GM18499 (cell line): ENCODE data around the gene TMEM161A.
"Not testable (repeated sequence)": the region's sequence is repeated elsewhere in the genome, so short reads cannot be mapped to it uniquely, and the experiment has no call there.

ENCODE experiments used
- ATAC-seq: cut with Tn5 transposase; IDR thresholded peaks from one replicate; pipeline ENCODE4 v1.9.1; 2021; ENCODE audit warnings: moderate number of reproducible peaks; ENCODE audit not compliant: insufficient read depth, unreplicated experiment

Gene TMEM161A

DNA sequence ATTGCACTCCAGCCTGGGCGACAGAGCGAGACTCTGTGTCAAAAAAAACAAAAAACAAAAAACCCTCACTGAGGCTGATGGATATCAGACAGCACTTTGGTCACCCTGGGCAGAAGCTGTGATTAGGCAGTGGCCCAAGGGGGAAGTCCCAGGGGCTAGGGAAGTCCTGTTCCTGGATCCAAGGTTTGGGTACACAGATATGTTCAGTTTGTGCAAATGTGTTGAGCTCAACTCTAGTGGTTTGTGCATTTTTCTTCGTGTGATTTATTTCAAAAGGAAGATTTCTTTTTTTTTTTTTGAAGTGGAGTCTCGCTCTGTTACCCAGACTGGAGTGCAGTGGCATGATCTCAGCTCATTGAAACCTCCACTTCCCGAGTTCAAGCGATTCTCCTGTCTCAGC lies 19.5 kb upstream of the TMEM161A start:
- no peak for ATAC-seq

DNA sequence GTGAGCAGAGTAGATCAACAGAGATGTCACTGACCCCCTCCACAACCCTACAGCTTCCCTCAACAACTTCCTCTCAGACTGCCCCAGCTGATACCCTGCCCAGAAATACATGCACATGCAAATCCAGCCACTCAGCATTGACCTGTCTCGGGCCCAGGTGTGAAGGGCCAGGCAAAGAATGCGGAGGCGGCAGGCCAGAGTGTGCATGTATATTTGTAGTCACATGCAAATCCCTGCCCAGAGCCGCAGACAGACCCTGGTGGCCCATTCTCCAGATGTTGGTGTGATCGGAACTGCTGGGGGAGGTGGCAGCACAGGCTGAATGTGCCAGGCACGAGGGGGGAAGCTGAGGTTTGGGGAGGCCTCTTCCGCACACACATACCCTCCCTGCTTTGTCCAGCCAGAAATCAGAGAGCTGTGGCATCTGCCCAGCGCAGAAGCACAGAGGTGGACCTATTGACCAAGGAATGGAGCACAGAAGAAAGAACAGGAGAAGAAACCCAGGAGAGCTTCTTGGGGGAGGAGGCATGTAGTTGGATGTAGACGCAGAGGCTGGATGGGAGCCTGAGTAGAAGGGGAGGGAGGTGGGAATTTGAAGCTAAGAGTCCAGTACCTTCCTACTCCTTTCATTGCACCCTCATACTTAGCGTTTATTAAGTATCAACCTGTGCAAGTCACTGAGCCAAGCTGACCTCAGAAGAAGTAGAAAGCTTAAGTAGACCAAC lies 17.4 kb upstream of the TMEM161A start:
- ATAC-seq = peak; percentile 56

GRCh38 chr19:19154768-19155494 lies 16.7 kb upstream of the TMEM161A start:
- ATAC-seq = no peak

GRCh38 chr19:19152668-19153384 lies 14.5 kb upstream of the TMEM161A start:
- ATAC-seq = no peak

GRCh38 chr19:19151418-19151817 lies 13.1 kb upstream of the TMEM161A start:
- no peak for ATAC-seq

GRCh38 chr19:19149435-19149834 lies 11.2 kb upstream of the TMEM161A start:
- no peak for ATAC-seq

DNA sequence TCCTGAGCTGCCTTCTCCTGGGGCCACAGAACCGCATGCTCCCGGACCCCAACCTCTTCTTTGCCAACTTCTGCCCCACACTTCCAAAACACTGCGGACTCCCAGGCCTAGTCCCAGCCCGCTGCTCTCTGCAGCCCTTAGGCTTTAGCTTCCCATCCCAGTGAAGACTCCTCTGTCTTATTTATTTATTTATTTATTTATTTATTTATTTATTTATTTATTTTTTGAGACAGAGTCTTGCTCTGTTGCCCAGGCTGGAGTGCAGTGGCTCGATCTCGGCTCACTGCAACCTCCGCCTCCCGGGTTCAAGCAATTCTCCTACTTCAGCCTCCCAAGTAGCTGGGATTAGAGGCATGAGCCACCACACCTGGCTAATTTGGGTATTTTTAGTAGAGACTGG lies 10.2 kb upstream of the TMEM161A start:
- ATAC-seq = not testable (repeated sequence)

GRCh38 chr19:19147344-19147743 lies 9.1 kb upstream of the TMEM161A start:
- no peak for ATAC-seq

DNA sequence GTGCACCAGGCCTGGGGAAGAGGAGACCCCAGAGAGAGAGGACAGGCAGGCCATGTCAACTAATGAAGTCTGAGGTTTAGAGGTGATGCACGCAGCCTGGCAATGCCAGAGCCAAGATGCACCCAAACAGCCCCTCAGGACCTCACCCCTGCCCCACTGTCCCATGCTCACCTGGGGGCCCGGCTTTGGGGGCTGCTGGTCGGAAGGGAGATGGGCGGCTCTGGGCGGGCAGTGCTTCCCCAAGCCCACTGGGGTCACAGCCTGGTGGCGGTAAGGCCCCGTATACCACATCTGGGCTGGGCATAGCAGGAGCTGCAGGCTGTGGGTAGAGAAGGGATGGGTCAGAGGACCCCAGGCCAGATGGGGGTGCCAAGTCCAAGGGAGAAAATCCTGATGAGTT lies 8.6 kb upstream of the TMEM161A start:
- no peak for ATAC-seq

DNA sequence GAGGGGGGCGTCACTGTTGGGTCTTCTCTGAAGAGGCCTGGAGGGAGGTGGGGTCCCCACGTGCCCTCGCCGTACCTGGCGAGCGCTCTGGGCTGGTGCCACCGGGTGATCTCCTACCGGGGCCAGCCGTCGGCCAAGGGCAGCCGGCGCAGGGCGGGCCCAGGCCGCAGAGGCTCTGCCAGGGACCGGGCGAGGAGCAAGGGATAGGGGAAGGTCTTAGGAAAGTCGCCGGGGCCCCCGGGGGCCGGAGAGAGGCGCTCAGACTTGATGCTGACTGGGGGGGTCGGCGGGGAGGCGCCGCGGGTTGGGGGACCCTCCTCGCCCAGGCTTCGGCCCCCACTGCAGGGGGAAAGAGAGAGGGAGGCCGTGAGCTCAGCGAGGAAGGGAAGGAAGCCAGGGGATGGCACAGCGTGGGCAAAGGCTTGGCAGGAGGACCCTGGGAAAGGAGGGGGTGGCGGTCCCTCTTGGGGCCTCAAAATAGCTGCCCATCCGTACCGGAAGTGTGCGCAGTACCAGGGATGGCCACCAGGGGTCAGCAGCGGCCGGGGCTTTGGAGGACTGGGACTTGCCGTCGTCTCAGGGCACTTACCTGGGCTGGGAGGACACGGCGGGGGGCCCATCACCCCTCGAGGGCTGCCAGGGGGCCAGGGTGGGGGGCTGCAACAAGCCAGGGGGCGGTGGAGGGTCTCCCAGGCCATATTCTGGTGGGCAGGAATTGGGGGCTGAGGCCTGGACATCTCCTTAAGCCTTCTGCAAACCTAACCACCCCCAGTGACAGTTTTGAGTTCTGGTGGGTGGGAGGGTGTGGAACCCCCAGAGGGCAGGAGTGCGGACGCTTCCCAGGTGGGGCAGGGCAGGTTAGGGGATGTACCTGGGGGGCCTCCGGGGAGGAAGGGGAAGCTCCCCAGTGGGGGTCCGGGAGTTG lies 7.7 kb upstream of the TMEM161A start:
- ATAC-seq = no peak

GRCh38 chr19:19145281-19145680 lies 7.0 kb upstream of the TMEM161A start:
- no peak for ATAC-seq

DNA sequence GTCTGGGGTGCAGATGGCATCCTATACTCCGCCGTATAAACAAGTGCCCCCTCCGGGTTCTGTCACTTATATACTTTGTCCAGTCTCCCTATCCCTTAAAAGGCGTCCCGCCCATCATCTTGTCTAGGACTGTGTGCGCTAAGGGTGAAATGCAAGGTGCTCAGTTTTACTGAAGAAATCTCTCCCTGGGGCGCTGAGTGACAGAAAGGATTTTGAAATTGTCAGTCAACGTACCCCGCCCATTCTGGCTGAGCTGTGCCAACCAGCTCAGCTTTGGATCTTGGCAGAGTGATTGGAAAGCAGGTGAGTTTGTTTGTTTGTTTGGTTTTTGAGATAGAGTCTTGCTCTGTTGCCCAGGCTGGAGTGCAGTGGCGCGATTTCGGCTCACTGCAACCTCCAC lies 4.1 kb upstream of the TMEM161A start:
- ATAC-seq = no peak

DNA sequence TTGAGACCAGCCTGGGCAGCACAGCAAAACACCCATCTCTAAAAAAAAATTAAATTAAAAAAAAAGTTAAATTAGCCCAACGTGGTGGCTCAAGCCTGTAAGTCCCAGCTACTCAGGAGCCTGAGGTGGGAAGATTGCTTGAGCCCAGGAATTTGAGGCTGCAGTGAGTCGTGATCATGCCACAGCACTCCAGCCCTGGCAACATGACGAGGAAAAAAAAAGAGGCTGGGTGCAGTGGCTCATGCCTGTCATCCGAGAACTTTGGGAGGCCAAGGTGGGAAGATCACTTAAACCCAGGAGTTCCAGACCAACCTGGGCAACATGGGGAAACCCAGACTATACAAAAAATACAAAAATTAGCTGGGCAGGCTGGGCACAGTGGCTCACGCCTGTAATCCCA lies 2.2 kb upstream of the TMEM161A start:
- no peak for ATAC-seq

DNA sequence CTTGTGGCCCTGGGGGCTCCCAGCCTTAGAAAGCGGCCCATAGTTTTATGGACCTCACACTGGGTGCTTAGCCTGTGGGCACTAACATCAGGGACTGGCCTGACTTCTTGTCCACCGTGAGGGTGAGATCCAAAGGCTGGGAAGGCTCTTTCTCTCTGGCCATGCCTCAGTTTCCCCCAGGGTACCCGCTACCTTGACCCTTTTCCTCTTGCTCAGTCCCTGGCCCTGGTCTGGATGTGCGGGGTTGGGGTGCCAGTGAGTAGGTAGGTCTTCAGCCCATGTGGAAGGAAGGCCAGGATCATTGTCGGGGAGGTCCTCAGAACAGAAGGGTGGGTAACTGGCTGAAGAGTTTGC lies 1.6 kb upstream of the TMEM161A start:
- no peak for ATAC-seq

DNA sequence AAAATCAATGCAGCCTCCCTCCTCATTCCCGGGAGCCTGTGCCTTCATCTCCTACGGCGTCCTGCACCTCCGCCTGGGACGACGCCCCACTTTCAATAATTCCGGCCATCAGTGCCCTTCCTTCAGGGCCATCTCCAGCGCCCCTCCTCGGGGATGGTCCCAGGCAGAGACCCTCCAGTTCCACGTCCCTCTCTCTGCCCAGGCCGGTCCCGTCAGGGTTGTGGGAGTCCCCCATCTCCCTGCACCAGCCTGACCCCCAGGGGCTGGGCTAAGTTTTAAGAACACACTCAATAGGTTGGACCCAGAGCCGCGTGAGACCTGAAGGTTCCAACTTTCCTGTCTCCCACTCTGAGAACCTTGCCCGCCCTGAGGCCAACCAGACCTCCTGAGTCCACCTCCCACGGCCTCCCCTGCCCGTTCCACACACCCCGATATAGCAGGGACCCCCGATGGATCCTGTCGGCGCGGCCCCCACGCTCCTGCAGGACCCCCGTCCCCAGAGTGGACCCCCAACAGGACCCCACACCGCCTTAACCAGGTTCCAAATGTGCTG lies 646 bp downstream of the TMEM161A start:
- no peak for ATAC-seq

DNA sequence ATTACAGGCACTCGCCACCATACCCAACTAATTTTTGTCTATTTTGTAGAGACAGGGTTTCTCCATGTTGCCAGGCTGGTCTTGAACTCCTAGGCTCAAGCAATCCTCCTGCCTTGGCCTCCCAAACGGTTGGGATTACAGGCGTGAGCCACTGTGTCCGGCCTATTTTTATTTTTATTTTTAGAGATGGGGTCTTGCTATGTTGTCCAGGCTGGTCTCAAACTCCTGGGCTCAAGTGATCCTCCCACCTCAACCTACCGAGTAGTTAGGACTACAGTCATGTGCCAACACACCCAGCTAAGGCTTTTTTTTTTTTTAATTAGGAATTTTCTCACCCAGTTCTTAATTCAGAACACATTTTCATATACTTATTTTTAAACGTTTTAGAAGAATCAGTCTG lies 2.6 kb downstream of the TMEM161A start:
- ATAC-seq = not testable (repeated sequence)

- ATAC-seq = no peak
Measured at GRCh38 chr19:19134687-19135158, 3.6 kb downstream of the TMEM161A start.

DNA sequence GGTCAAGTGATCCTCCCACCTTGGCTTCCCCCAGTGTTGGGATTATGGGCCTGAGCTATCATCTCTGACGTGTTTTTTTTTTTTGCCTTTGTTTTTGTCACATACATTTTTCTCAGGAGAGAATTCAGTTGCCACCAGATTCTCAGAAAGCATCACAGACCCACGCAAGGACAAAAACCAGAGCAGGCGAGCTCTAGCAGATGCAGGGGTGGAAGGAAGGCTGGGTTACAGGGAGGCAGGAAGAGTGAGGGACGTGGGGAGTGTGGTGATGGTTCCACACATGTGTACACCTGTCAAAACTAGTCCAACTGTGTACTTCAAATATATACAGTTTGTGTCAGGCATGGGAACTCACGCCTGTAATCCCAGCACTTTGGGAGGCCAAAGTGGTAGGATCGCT lies 4.3 kb downstream of the TMEM161A start:
- ATAC-seq = no peak

DNA sequence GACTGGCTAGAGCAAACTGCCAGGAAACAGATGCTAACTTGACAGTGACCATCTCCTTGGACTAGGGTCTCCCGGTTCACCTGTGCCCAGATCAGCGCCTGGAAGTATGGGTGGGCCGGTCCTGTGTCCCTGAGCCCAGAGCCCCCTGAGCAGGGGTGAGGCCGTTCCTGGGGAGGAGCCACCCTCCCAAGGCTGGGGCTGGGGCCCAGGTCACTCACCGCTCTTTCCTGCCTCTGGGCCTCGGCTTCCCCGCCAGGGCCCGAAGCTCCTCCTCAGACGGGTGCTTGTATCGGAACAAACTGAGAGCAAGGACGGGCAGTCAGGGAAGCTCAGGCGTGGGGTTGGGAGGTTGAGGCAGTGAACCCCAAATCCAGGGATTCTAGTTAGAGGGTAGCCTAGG lies 5.4 kb downstream of the TMEM161A start:
- no peak for ATAC-seq

- ATAC-seq = no peak
Measured at GRCh38 chr19:19131989-19132388, 6.3 kb downstream of the TMEM161A start.
